ENCODE results near the gene KCNIP1.
A peak's percentile ranks its signal among the peaks of the same experiment; 100 is the strongest.

KCNIP1 gene

GRCh38 chr5:170614720-170615119 lies 110.9 kb downstream of the KCNIP1 start:
- H3K9me3 ChIP-seq, result no peaks in the 10 kb centered on the region
- no peak overlapping the region for H3K27ac ChIP-seq
- TF ChIP-seq, protein P1, sequence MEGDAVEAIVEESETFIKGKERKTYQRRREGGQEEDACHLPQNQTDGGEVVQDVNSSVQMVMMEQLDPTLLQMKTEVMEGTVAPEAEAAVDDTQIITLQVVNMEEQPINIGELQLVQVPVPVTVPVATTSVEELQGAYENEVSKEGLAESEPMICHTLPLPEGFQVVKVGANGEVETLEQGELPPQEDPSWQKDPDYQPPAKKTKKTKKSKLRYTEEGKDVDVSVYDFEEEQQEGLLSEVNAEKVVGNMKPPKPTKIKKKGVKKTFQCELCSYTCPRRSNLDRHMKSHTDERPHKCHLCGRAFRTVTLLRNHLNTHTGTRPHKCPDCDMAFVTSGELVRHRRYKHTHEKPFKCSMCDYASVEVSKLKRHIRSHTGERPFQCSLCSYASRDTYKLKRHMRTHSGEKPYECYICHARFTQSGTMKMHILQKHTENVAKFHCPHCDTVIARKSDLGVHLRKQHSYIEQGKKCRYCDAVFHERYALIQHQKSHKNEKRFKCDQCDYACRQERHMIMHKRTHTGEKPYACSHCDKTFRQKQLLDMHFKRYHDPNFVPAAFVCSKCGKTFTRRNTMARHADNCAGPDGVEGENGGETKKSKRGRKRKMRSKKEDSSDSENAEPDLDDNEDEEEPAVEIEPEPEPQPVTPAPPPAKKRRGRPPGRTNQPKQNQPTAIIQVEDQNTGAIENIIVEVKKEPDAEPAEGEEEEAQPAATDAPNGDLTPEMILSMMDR (IDR thresholded peaks at IDR 0.05), result no peak
- H3K4me1 ChIP-seq, result no peaks in the 10 kb centered on the region
- DNase-seq, result no peak
- intact Hi-C loops (cut with DNase I; ENCODE audit: low total_unique reads), result no loop called here
- no peak overlapping the region for H3K4me3 ChIP-seq
- H3K27me3 ChIP-seq, result peaks cover 0 to 17% of the 10 kb centered on the region in 2 donors
- H3K36me3 ChIP-seq, result no peaks in the 10 kb centered on the region

DNA sequence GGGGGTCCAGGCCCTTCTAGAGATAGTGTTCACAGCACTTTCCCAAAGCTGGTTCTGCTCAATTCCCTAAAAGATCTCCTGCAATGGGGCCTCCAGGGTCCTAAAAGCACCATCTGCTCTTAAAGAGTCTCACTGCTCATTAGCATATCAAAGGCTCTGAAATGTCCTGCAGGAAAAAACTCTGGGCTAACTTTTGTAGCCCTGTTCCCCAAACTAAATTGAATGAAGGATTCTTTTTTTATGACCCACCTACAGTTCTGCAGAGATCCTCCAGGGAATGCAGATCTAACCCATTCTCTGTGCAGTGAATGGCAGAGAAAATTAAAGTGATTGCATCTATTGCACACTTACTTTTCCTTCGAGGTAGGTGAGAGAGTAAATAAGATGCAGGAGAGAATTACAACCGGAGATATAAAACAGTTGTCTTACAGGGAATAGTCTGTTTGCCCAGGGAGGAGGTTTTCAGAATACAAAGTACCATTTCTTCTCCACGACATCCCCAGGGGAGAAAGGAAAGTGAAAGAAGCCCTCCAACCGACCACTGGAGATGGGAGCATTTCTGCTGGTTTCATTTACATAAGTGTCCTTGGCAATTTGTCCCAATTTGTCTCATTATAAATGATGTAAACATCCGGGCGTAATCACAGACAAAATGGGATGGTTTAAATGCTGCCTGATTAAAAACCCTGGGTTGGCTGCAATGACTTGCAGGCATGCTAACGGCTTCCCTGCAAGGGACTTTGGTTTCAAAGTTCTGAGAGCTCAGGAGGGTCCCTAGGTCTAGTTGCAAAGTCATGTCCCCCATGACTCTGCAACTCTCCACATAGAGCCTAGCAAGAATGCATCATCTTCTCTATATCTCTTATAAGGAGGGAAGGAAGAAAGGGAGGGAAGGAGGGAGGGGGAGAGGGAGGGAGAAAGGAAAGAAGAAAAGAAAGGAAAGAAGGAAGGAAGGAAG lies 114.0 kb downstream of the KCNIP1 start:
- Histone ChIP-seq H3K36me3 (no peaks in the 10 kb centered on the region), H3K4me3 (no peak overlapping the region), H3K27ac (no peak overlapping the region), H3K4me1 (no peaks in the 10 kb centered on the region), H3K27me3 (peaks cover 0 to 9% of the 10 kb centered on the region in 2 donors), H3K9me3 (no peaks in the 10 kb centered on the region)
- TF ChIP-seq, protein P1 (IDR thresholded peaks at IDR 0.05), result no peak
- DNase-seq, result no peak
- intact Hi-C loops (cut with DNase I; ENCODE audit: low total_unique reads), result no loop called here

- TF ChIP-seq, protein P1 (IDR thresholded peaks at IDR 0.05), result no peak
- H3K9me3 ChIP-seq, result no peaks in the 10 kb centered on the region
- no peaks in the 10 kb centered on the region for H3K36me3 ChIP-seq
- no peaks in the 10 kb centered on the region for H3K4me1 ChIP-seq
- no peak for DNase-seq
- peaks cover 0 to 7% of the 10 kb centered on the region in 2 donors for H3K27me3 ChIP-seq
- no peak overlapping the region for H3K27ac ChIP-seq
- intact Hi-C loops (cut with DNase I; ENCODE audit: low total_unique reads), result no loop called here
- no peak overlapping the region for H3K4me3 ChIP-seq
These were observed 116.0 kb downstream of the KCNIP1 start for GRCh38 chr5:170619869-170620268.

- Histone ChIP-seq H3K4me3 (no peak overlapping the region), H3K27me3 (peaks cover 0 to 13% of the 10 kb centered on the region in 2 donors), H3K36me3 (no peaks in the 10 kb centered on the region), H3K9me3 (no peaks in the 10 kb centered on the region), H3K27ac (no peak overlapping the region), H3K4me1 (no peaks in the 10 kb centered on the region)
- TF ChIP-seq, protein P1 (IDR thresholded peaks at IDR 0.05), result no peak
- intact Hi-C loops (cut with DNase I; ENCODE audit: low total_unique reads), result no loop called here
- DNase-seq, result no peak
These were observed 119.1 kb downstream of the KCNIP1 start for GRCh38 chr5:170622933-170623332.

DNA sequence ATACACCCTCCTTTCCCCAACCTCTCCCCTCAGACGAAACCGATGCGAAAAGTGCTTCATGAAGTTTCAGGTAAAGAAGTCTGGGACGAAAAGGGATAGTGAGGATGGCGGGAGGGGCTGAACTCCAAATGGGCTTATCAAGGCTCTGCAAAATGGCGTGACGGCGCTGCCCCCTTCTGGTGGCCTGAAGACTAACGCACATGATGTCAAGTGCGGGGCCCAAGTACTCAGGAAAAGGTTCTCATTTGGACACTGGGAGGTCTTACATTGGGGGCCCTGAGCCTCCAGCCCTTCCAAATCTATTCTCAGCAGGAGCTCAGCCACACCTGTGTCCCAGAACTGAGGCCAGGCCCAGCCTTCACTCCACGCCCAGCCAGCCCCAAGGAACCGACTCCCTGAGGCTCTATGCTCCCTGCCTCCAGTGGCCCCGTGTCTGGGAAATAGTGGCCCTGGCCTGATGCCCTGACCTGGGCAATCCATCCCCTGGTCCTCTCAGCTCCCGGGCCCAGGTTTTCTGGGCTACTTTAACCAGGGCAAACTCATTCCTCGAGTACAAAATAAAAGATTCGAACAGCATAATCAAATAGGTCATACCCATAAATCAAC lies 119.9 kb downstream of the KCNIP1 start:
- H3K36me3 ChIP-seq, result no peaks in the 10 kb centered on the region
- H3K4me1 ChIP-seq, result no peaks in the 10 kb centered on the region
- TF ChIP-seq, protein P1 (IDR thresholded peaks at IDR 0.05), result peak; percentile 22 to 50
- peak in 1 of 2 donors; percentile 39 for DNase-seq
- no peaks in the 10 kb centered on the region for H3K9me3 ChIP-seq
- peaks cover 0 to 13% of the 10 kb centered on the region in 2 donors for H3K27me3 ChIP-seq
- intact Hi-C loops (cut with DNase I; ENCODE audit: low total_unique reads), result no loop called here
- no peak overlapping the region for H3K27ac ChIP-seq
- no peak overlapping the region for H3K4me3 ChIP-seq
